H9 (cell line): ENCODE results near the gene QSOX2. TPM values are rescaled to one million over a fixed set of nuclear protein-coding genes. Genes with fewer than 3 reads are reported as not detected.

ENCODE experiments used
- DNase-seq: peaks from one replicate; pipeline ENCODE4 v3.0.0-alpha.2; 2017
- H2AFZ ChIP-seq: one replicate; pipeline ENCODE4 v1.6.1; 2013; ENCODE audit warnings: mild to moderate bottlenecking, low read length, control low read depth, moderate library complexity
- H2AK5ac ChIP-seq: 2 replicates; pipeline ENCODE4 v1.6.1; 2013; ENCODE audit warnings: low read length, control low read depth, mixed read lengths; ENCODE audit not compliant: insufficient read length
- H2BK120ac ChIP-seq: one replicate; pipeline ENCODE4 v1.6.1; 2013; ENCODE audit warnings: low read depth, mild to moderate bottlenecking, low read length, control low read depth, inconsistent platforms; ENCODE audit not compliant: poor library complexity, severe bottlenecking
- H2BK12ac ChIP-seq: 2 replicates; pipeline ENCODE4 v1.6.1; 2013; ENCODE audit warnings: low read length, control low read depth, mixed read lengths, low read depth; ENCODE audit not compliant: insufficient read length
- H2BK15ac ChIP-seq: 2 replicates; pipeline ENCODE4 v1.6.1; 2013; ENCODE audit warnings: low read depth, low read length, control low read depth
- H2BK20ac ChIP-seq: one replicate; pipeline ENCODE4 v1.6.1; 2013; ENCODE audit warnings: low read depth, mild to moderate bottlenecking, low read length, control low read depth, inconsistent platforms; ENCODE audit not compliant: poor library complexity, severe bottlenecking
- H2BK5ac ChIP-seq: 2 replicates; pipeline ENCODE4 v1.6.1; 2013; ENCODE audit warnings: low read length, control low read depth, mixed read lengths; ENCODE audit not compliant: insufficient read length
- H3K14ac ChIP-seq: 2 replicates; pipeline ENCODE4 v1.6.1; 2013; ENCODE audit warnings: low read length, control low read depth; ENCODE audit not compliant: insufficient read depth
- H3K18ac ChIP-seq: 2 replicates; pipeline ENCODE4 v1.6.1; 2013; ENCODE audit warnings: low read depth, mild to moderate bottlenecking, mixed read lengths, low read length, control low read depth; ENCODE audit not compliant: insufficient read length
- H3K23ac ChIP-seq: 2 replicates; pipeline ENCODE4 v1.6.1; 2013; ENCODE audit warnings: low read length, control low read depth, mixed read lengths, low read depth; ENCODE audit not compliant: insufficient read length
- H3K23me2 ChIP-seq: 2 replicates; pipeline ENCODE4 v1.6.1; 2013; ENCODE audit warnings: low read depth, mild to moderate bottlenecking, mixed read lengths, low read length, control low read depth; ENCODE audit not compliant: insufficient read length, poor library complexity, severe bottlenecking
- H3K27ac ChIP-seq: 2 replicates; pipeline ENCODE4 v1.5.1; 2013; ENCODE audit warnings: low read length, control low read depth, mixed read lengths, low read depth; ENCODE audit not compliant: insufficient read length
- H3K27me3 ChIP-seq: 2 replicates; pipeline ENCODE4 v1.6.1; 2013; ENCODE audit warnings: low read length, control low read depth, inconsistent platforms; ENCODE audit not compliant: insufficient read depth
- H3K4ac ChIP-seq: 2 replicates; pipeline ENCODE4 v1.6.1; 2013; ENCODE audit warnings: low read depth, mild to moderate bottlenecking, control low read depth, inconsistent platforms, low read length, moderate library complexity
- H3K4me1 ChIP-seq: 2 replicates; pipeline ENCODE4 v1.6.1; 2013; ENCODE audit warnings: low read length, control low read depth, inconsistent platforms; ENCODE audit not compliant: insufficient read depth
- H3K4me2 ChIP-seq: 2 replicates; pipeline ENCODE4 v1.6.1; 2013; ENCODE audit warnings: low read length, control low read depth, mixed read lengths; ENCODE audit not compliant: insufficient read length, insufficient read depth
- H3K56ac ChIP-seq: 2 replicates; pipeline ENCODE4 v1.6.1; 2013; ENCODE audit warnings: low read depth, mild to moderate bottlenecking, mixed read lengths, low read length, control low read depth; ENCODE audit not compliant: insufficient read length
- H3K79me1 ChIP-seq: 2 replicates; pipeline ENCODE4 v1.6.1; 2013; ENCODE audit warnings: low read depth, mild to moderate bottlenecking, moderate library complexity, low read length, control low read depth, inconsistent platforms; ENCODE audit not compliant: insufficient read depth, poor library complexity, severe bottlenecking
- H3K79me2 ChIP-seq: 2 replicates; pipeline ENCODE4 v1.6.1; 2013; ENCODE audit warnings: low read length, control low read depth, inconsistent platforms; ENCODE audit not compliant: insufficient read depth
- H3K9ac ChIP-seq: 2 replicates; pipeline ENCODE4 v1.6.1; 2013; ENCODE audit warnings: low read length, control low read depth, mixed read lengths; ENCODE audit not compliant: insufficient read length; ENCODE audit errors: extremely low read depth
- H3K9me3 ChIP-seq: one replicate; pipeline ENCODE4 v1.6.1; 2013; ENCODE audit warnings: low read depth, low read length, inconsistent platforms; ENCODE audit not compliant: control insufficient read depth
- H3T11ph ChIP-seq: one replicate; pipeline ENCODE4 v1.6.1; 2013; ENCODE audit warnings: mild to moderate bottlenecking, low read length, control low read depth, inconsistent platforms
- H4K20me1 ChIP-seq: one replicate; pipeline ENCODE4 v1.6.1; 2013; ENCODE audit not compliant: control insufficient read depth, insufficient read length, insufficient read depth
- H4K5ac ChIP-seq: 2 replicates; pipeline ENCODE4 v1.6.1; 2013; ENCODE audit warnings: low read depth, mild to moderate bottlenecking, mixed read lengths, low read length, control low read depth; ENCODE audit not compliant: insufficient read length
- H4K8ac ChIP-seq: replicated peaks from 2 replicates; pipeline ENCODE4 v1.6.1; 2013; ENCODE audit warnings: low read length, control low read depth, mixed read lengths, low read depth; ENCODE audit not compliant: insufficient read length
- H4K91ac ChIP-seq: 2 replicates; pipeline ENCODE4 v1.6.1; 2013; ENCODE audit warnings: low read depth, mild to moderate bottlenecking, moderate library complexity, mixed read lengths, low read length, control low read depth; ENCODE audit not compliant: insufficient read length
- H3K27ac Mint-ChIP-seq, 3 experiments: 2 replicates in 2 of 3; 3 replicates in 1 of 3; pipeline ENCODE4 v1.8.0; 2020 to 2021; ENCODE audit warnings: mixed read lengths in 3 of 3, mild to moderate bottlenecking in 1 of 3, moderate library complexity in 1 of 3
- H3K27me3 Mint-ChIP-seq: 2 replicates; pipeline ENCODE4 v1.8.0; 2021; ENCODE audit warnings: low read depth, mild to moderate bottlenecking, moderate library complexity, mixed read lengths
- H3K36me3 Mint-ChIP-seq, 3 experiments: 2 replicates in 2 of 3; 3 replicates in 1 of 3; pipeline ENCODE4 v1.8.0; 2020 to 2021; ENCODE audit warnings: low read depth in 3 of 3, mixed read lengths in 3 of 3; ENCODE audit not compliant: insufficient read depth in 1 of 3
- H3K4me1 Mint-ChIP-seq, 2 experiments: 2 replicates each; pipeline ENCODE4 v1.8.0; 2020; ENCODE audit warnings: mixed read lengths in 2 of 2
- H3K4me3 Mint-ChIP-seq, 2 experiments: 2 replicates in 1 of 2; 3 replicates in 1 of 2; pipeline ENCODE4 v1.8.0; 2020 to 2021; ENCODE audit warnings: mild to moderate bottlenecking in 2 of 2, mixed read lengths in 2 of 2, moderate library complexity in 1 of 2
- H3K9me3 Mint-ChIP-seq, 2 experiments: 2 replicates in 1 of 2; 3 replicates in 1 of 2; pipeline ENCODE4 v1.8.0; 2020; ENCODE audit warnings: mild to moderate bottlenecking in 2 of 2, mixed read lengths in 2 of 2, moderate library complexity in 1 of 2
- WGBS: extraction: QIAGEN DNeasy Blood & Tissue Kit; methylation state at CpG from one replicate; pipeline ENCODE4 v1.1.7; 2013; ENCODE audit warnings: missing lambda C conversion rate, low lambda C conversion rate, mixed read lengths; ENCODE audit not compliant: insufficient read length; ENCODE audit errors: extremely low coverage; 5-methylcytosine and 5-hydroxymethylcytosine counted together
- total RNA-seq: library from RNA; stranded (reverse); gene quantifications from 2 replicates; pipeline ENCODE4 v1.2.1, GENCODE V29; 2021
- TF ChIP-seq, protein P1 (sequence below): fragments of 200-600 bp; sonication (generic); conservative IDR thresholded peaks from 3 replicates; pipeline ENCODE4 v1.8.0; 2021; ENCODE audit warnings: antibody characterized with exemption, mild to moderate bottlenecking

QSOX2 gene
- total RNA-seq, 1 experiment from 2014 or later = 25.8 TPM

DNA sequence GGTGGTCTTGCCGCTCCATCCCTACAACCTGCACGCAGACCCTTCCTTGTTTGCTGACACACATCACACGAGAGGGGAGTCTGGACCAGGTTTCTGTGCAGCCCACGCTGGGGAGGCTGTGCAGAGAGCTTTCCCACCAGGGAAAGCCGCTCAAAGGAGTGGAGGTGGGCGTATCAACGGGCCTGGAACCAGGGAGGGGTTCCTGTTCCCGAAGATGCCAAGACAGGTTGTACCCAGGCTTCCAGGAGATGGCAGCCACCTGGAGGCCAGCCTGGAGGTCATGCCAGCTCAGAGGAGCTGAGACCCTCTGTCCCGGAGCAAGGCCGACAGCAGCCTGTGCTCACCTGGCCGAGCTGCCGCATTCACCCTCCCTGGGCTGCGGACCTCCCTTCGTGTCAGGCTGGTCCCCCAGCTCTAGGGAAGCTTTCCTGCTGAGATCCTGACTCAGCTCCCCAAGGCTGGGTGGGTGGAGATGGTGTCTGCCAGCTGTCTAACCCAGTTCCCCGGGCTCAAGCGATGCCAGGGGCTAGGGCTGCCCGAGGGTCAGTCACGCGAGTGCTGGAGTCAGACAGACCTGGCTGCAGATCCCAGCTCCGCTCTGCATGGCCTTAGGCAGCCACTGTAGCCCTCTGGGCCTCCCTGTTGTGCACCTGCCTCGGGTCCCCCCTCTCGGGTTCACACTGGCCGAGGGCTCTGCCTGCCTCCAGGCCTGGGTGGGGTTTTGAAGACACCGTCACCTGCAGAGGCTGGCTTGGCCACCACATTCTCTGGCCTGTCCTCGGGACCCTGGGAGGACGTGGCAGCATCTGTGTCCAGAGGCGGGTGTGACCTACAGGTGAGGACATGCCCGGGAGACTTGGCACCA, 28.5 kb upstream of the QSOX2 start:
- Histone ChIP-seq H4K20me1 (no peaks in the 10 kb centered on the region), H3K79me2 (no peaks in the 10 kb centered on the region), H3K14ac (no peak overlapping the region; the same call in 1 of the 2 replicates), H4K91ac (no peak overlapping the region), H3K23me2 (no peaks in the 10 kb centered on the region), H3K4me2 (no peak overlapping the region), H2BK15ac (no peak overlapping the region), H2BK12ac (no peak overlapping the region), H3K9me3 (no peaks in the 10 kb centered on the region), H4K5ac (no peak overlapping the region), H3K56ac (no peak overlapping the region), H2BK120ac (no peak overlapping the region), H3K4ac (no peak overlapping the region), H3K4me1 (no peaks in the 10 kb centered on the region), H3K79me1 (no peaks in the 10 kb centered on the region), H3K27me3 (no peaks in the 10 kb centered on the region), H3K18ac (no peak overlapping the region), H2AK5ac (no peak overlapping the region), H3K23ac (no peak overlapping the region), H2BK20ac (no peak overlapping the region), H2AFZ (no peak overlapping the region), H3K27ac (no peak overlapping the region), H3K9ac (no peak overlapping the region), H3T11ph (no peak overlapping the region), H2BK5ac (no peak overlapping the region), H4K8ac (no peak overlapping the region)
- peaks cover 0 to 15% of the 10 kb centered on the region in 2 experiments; a peak in 3 of 4 replicates for H3K4me1 Mint-ChIP-seq
- no peak for DNase-seq
- H3K27me3 Mint-ChIP-seq = peaks cover 5% of the 10 kb centered on the region
- TF ChIP-seq, protein P1, sequence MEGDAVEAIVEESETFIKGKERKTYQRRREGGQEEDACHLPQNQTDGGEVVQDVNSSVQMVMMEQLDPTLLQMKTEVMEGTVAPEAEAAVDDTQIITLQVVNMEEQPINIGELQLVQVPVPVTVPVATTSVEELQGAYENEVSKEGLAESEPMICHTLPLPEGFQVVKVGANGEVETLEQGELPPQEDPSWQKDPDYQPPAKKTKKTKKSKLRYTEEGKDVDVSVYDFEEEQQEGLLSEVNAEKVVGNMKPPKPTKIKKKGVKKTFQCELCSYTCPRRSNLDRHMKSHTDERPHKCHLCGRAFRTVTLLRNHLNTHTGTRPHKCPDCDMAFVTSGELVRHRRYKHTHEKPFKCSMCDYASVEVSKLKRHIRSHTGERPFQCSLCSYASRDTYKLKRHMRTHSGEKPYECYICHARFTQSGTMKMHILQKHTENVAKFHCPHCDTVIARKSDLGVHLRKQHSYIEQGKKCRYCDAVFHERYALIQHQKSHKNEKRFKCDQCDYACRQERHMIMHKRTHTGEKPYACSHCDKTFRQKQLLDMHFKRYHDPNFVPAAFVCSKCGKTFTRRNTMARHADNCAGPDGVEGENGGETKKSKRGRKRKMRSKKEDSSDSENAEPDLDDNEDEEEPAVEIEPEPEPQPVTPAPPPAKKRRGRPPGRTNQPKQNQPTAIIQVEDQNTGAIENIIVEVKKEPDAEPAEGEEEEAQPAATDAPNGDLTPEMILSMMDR = no peak
- no peaks in the 10 kb centered on the region for H3K36me3 Mint-ChIP-seq
- no peak overlapping the region; a peak in 1 of 7 replicates for H3K27ac Mint-ChIP-seq
- no CpG with 5 or more reads among the region's 28 CpGs for WGBS
- no peak overlapping the region for H3K4me3 Mint-ChIP-seq
- H3K9me3 Mint-ChIP-seq = no peaks in the 10 kb centered on the region
